Ovary (tissue), 9 donors: ENCODE measurements around the gene EYS. TPM values are rescaled to one million over a fixed set of nuclear protein-coding genes. Genes with fewer than 3 reads are reported as not detected.

Experiments
- DNase-seq, 5 donors: peaks; one replicate each; pipeline ENCODE4 v3.0.0-alpha.2; 2019 to 2020
- H3K27ac ChIP-seq, 2 donors: fragments of 200-600 bp; one replicate each; pipeline versions ENCODE4 v1.5.1 to v1.8.0; 2019 to 2022
- H3K27me3 ChIP-seq: fragments of 200-600 bp; one replicate; pipeline ENCODE4 v1.8.0; 2022
- H3K36me3 ChIP-seq: fragments of 200-600 bp; sonication (generic); one replicate; pipeline ENCODE4 v1.5.1; 2019
- H3K4me1 ChIP-seq: one replicate; pipeline ENCODE4 v1.8.1; 2013; ENCODE audit warnings: mild to moderate bottlenecking, moderate library complexity; ENCODE audit not compliant: insufficient read depth
- H3K4me3 ChIP-seq: fragments of 200-600 bp; sonication (generic); one replicate; pipeline ENCODE4 v1.5.1; 2017
- H3K9me3 ChIP-seq, 2 donors: fragments of 200-600 bp in 1 of 2; sonication (generic) in 1 of 2; one replicate each; pipeline versions ENCODE4 v1.5.1 to v1.8.1; 2013 to 2019; ENCODE audit warnings: mild to moderate bottlenecking in 1 of 2, moderate library complexity in 1 of 2
- CTCF ChIP-seq, 3 donors: fragments of 450-650 bp in 2 of 3; fragments of 200-600 bp in 1 of 3; IDR thresholded peaks; one replicate each; pipeline versions ENCODE4 v1.5.1 to v1.8.0; 2016 to 2022; ENCODE audit warnings: antibody characterized with exemption in 3 of 3, mild to moderate bottlenecking in 1 of 3
- EP300 ChIP-seq: sonication (generic); formaldehyde crosslinking; IDR thresholded peaks from one replicate; pipeline ENCODE4 v1.6.1; 2017; ENCODE audit warnings: antibody characterized with exemption
- POLR2A ChIP-seq: fragments of 450-650 bp; IDR thresholded peaks from one replicate; pipeline ENCODE4 v1.6.1; 2017; ENCODE audit warnings: antibody characterized with exemption, mild to moderate bottlenecking, moderate library complexity
- WGBS, 3 donors: extraction: QIAGEN DNeasy Blood & Tissue Kit in 1 of 3; methylation state at CpG; one replicate each; pipeline versions ENCODE4 v1.1.5 to v1.1.7; 2013 to 2017; 5-methylcytosine and 5-hydroxymethylcytosine counted together
- intact Hi-C, 4 donors: fragments of 100-400 bp; cut with DNase I; formaldehyde crosslinking; loops; one replicate each; pipeline versions ENCODE4 v1.11.0 to v1.15.1; 2022 to 2023
- polyA plus RNA-seq, 2 donors: library from polyadenylated mRNA; stranded (reverse); fragments of 200-250 nt in 1 of 2; fragments of 350-450 nt in 1 of 2; fragmentation: Illumina TruSeq in 1 of 2; extraction: RNeasy Lipid Tissue Mini Kit (QIAGEN cat#74804) in 1 of 2; gene quantifications; one replicate each; pipeline ENCODE4 v1.2.3, GENCODE V29; 2013 to 2014
- total RNA-seq, 7 donors: library from RNA; depleted of rRNA in 2 of 7; stranded (reverse); fragments of >200 nt in 2 of 7; fragmentation: NEBNext Ultra II Directional in 3 of 7; extraction: Animal tissue kit (Norgen Biotek cat#: 25700) in 3 of 7; gene quantifications; one replicate each; pipeline versions ENCODE4 v1.1.0 to v1.2.4, GENCODE V29; 2016 to 2023
- donor health status: DM: no; HTN: no; CAD: no; lungs with moderate emphysema.
- donor health status: DM: no; HTN: no; CAD: no.
- donor health status: Bipolar disorder and iron deficiency.
- donor health status: DM: yes; HTN: yes; CAD: no.
- donor health status: DM: no; HTN: no; CAD: no.
- donor health status: DM: yes; HTN: yes; CAD: no.

EYS gene
- total and polyA plus RNA-seq, 9 donors = under 0.01 to 0.03 (median 0.01) TPM; not detected in 6

GRCh38 chr6:63714091-63714490 lies 1992.9 kb downstream of the EYS start:
- DNase-seq = no peak

GRCh38 chr6:63713332-63713731 lies 1993.7 kb downstream of the EYS start:
- intact Hi-C loops = no loop called here
- Histone ChIP-seq H3K4me1 (no peaks in the 10 kb centered on the region), H3K27me3 (no peaks in the 10 kb centered on the region), H3K4me3 (no peak overlapping the region), H3K9me3 (no peaks in the 10 kb centered on the region), H3K27ac (no peak overlapping the region), H3K36me3 (no peaks in the 10 kb centered on the region)
- no peak for DNase-seq
- no peak for TF ChIP-seq CTCF (IDR thresholded peaks at IDR 0.05)
- no peak for TF ChIP-seq EP300
- WGBS, 3 donors = 92 to 94% (median 93%) methylated on average over 6 of the region's 6 CpGs

More at GRCh38 chr6:63714091-63714490, 1992.9 kb downstream of the EYS start:
- TF ChIP-seq CTCF (IDR thresholded peaks at IDR 0.05) (no peak), EP300 (no peak), POLR2A (no peak)
- Histone ChIP-seq H3K9me3 (no peaks in the 10 kb centered on the region), H3K27me3 (no peaks in the 10 kb centered on the region), H3K4me3 (no peak overlapping the region), H3K36me3 (no peaks in the 10 kb centered on the region), H3K27ac (no peak overlapping the region), H3K4me1 (no peaks in the 10 kb centered on the region)
- intact Hi-C loops = no loop called here

GRCh38 chr6:63709148-63709547 lies 1997.9 kb downstream of the EYS start:
- no peak for TF ChIP-seq CTCF (IDR thresholded peaks at IDR 0.05)
- intact Hi-C loops = no loop called here
- H3K4me1 ChIP-seq = peaks cover 1% of the 10 kb centered on the region

GRCh38 chr6:63708631-63709030 lies 1998.4 kb downstream of the EYS start:
- WGBS, 3 donors = 94 to 96% (median 94%) methylated on average over 1 of the region's 1 CpG
- intact Hi-C loops = no loop called here
- H3K4me3 ChIP-seq = no peak overlapping the region
- H3K4me1 ChIP-seq = peaks cover 1% of the 10 kb centered on the region
- no peaks in the 10 kb centered on the region for H3K27me3 ChIP-seq
- no peaks in the 10 kb centered on the region for H3K9me3 ChIP-seq
- no peak for TF ChIP-seq POLR2A
- TF ChIP-seq EP300 = no peak
- no peak for TF ChIP-seq CTCF (IDR thresholded peaks at IDR 0.05)
- H3K27ac ChIP-seq = no peak overlapping the region
- H3K36me3 ChIP-seq = no peaks in the 10 kb centered on the region
- DNase-seq = no peak

More at GRCh38 chr6:63709148-63709547, 1997.9 kb downstream of the EYS start:
- Histone ChIP-seq H3K9me3 (no peaks in the 10 kb centered on the region), H3K27me3 (no peaks in the 10 kb centered on the region), H3K27ac (no peak overlapping the region), H3K4me3 (no peak overlapping the region), H3K36me3 (no peaks in the 10 kb centered on the region)
- DNase-seq = no peak

- no peaks in the 10 kb centered on the region for H3K9me3 ChIP-seq
- H3K4me3 ChIP-seq = no peak overlapping the region
- TF ChIP-seq CTCF (IDR thresholded peaks at IDR 0.05) = no peak
- TF ChIP-seq POLR2A = no peak
- no peak for TF ChIP-seq EP300
- H3K36me3 ChIP-seq = no peaks in the 10 kb centered on the region
- WGBS, 3 donors = 33 to 44% (median 36%) methylated on average over 2 of the region's 2 CpGs
- peaks cover 1% of the 10 kb centered on the region for H3K4me1 ChIP-seq
- intact Hi-C loops = no loop called here
- H3K27me3 ChIP-seq = no peaks in the 10 kb centered on the region
- H3K27ac ChIP-seq = no peak overlapping the region
- DNase-seq = no peak
These were observed 2000.4 kb downstream of the EYS start for GRCh38 chr6:63706630-63707029.
